Breast epithelium (tissue), 3 donors: ENCODE measurements around the gene CRACDL.

Source experiments
- CTCF ChIP-seq, 3 donors: fragments of 450-650 bp; IDR thresholded peaks; one replicate each; pipeline ENCODE4 v1.5.1; 2016 to 2017; ENCODE audit warnings: antibody characterized with exemption in 3 of 3, mild to moderate bottlenecking in 3 of 3, moderate library complexity in 3 of 3
- POLR2A ChIP-seq: fragments of 450-650 bp; IDR thresholded peaks from one replicate; pipeline ENCODE4 v1.6.1; 2016; ENCODE audit warnings: antibody characterized with exemption, mild to moderate bottlenecking, moderate library complexity
- POLR2AphosphoS5 ChIP-seq, 3 donors: sonication (generic); formaldehyde crosslinking; IDR thresholded peaks; one replicate each; pipeline ENCODE4 v1.6.1; 2017; ENCODE audit warnings: antibody characterized with exemption in 3 of 3

- TF ChIP-seq CTCF (IDR thresholded peaks at IDR 0.05): no peak
- TF ChIP-seq POLR2AphosphoS5 (IDR thresholded peaks at IDR 0.05): no peak
- no peak for TF ChIP-seq POLR2A
Measured at GRCh38 chr2:98824256-98825019, 111.6 kb downstream of the CRACDL start.
